DND-41 (cell line): Measurements from ENCODE around the gene MRPS27.
A peak's percentile ranks its signal among the peaks of the same experiment; 100 is the strongest.

Source experiments
- ATAC-seq: fragments of 200-7000 bp; cut with Tn5 transposase; 3 replicates; pipeline ENCODE4 v1.9.1; 2021; ENCODE audit warnings: low read depth; ENCODE audit not compliant: insufficient read depth
- DNase-seq: peaks from one replicate; pipeline ENCODE4 v3.0.0-alpha.2; 2020
- H2AFZ ChIP-seq: 2 replicates; pipeline ENCODE4 v1.6.0; 2012; ENCODE audit warnings: low read depth, low read length
- H3K27ac ChIP-seq: 2 replicates; pipeline ENCODE4 v1.5.1; 2012; ENCODE audit warnings: low read length, inconsistent platforms
- H3K27me3 ChIP-seq: fragments of 200-600 bp; sonication (generic); 2 replicates; pipeline ENCODE4 v1.6.0; 2012; ENCODE audit warnings: low read length, mild to moderate bottlenecking, inconsistent platforms; ENCODE audit not compliant: insufficient read depth, poor library complexity
- H3K36me3 ChIP-seq: 2 replicates; pipeline ENCODE4 v1.5.1; 2012; ENCODE audit warnings: low read length, inconsistent platforms; ENCODE audit not compliant: insufficient read depth
- H3K4me1 ChIP-seq: 2 replicates; pipeline ENCODE4 v1.5.1; 2012; ENCODE audit warnings: mild to moderate bottlenecking, low read length; ENCODE audit not compliant: insufficient read depth
- H3K4me2 ChIP-seq: 2 replicates; pipeline ENCODE4 v1.6.0; 2012; ENCODE audit warnings: mild to moderate bottlenecking, moderate library complexity, low read length, inconsistent platforms; ENCODE audit not compliant: insufficient read depth
- H3K4me3 ChIP-seq, 2 experiments: fragments of 200-600 bp in 1 of 2; shearing (Covaris generic) in 1 of 2; 2 replicates each; pipeline ENCODE4 v1.5.1; 2012 to 2016; ENCODE audit warnings: inconsistent platforms in 2 of 2, low read length in 2 of 2, mild to moderate bottlenecking in 2 of 2, low read depth in 1 of 2, moderate library complexity in 1 of 2
- H3K79me2 ChIP-seq: 2 replicates; pipeline ENCODE4 v1.6.0; 2012; ENCODE audit warnings: low read length, inconsistent platforms; ENCODE audit not compliant: insufficient read depth
- H3K9ac ChIP-seq: 2 replicates; pipeline ENCODE4 v1.6.0; 2012; ENCODE audit warnings: low read depth, mild to moderate bottlenecking, inconsistent platforms, low read length, moderate library complexity
- H3K9me3 ChIP-seq: 2 replicates; pipeline ENCODE4 v1.5.1; 2012; ENCODE audit warnings: low read length, moderate library complexity, mild to moderate bottlenecking, inconsistent platforms; ENCODE audit not compliant: insufficient read depth, severe bottlenecking
- H4K20me1 ChIP-seq: 2 replicates; pipeline ENCODE4 v1.6.0; 2012; ENCODE audit warnings: low read length; ENCODE audit not compliant: insufficient read depth
- CTCF ChIP-seq: IDR thresholded peaks from 2 replicates; pipeline ENCODE4 v1.5.1; 2012; ENCODE audit warnings: borderline replicate concordance, low read length, moderate library complexity, mild to moderate bottlenecking; ENCODE audit not compliant: poor library complexity, severe bottlenecking; ENCODE audit errors: extremely low read depth
- EZH2 ChIP-seq: IDR thresholded peaks from 3 replicates; pipeline ENCODE4 v1.6.1; 2012; ENCODE audit warnings: borderline replicate concordance, low read depth, mild to moderate bottlenecking, moderate library complexity, low read length, inconsistent platforms; ENCODE audit not compliant: severe bottlenecking

Gene MRPS27

GRCh38 chr5:72231991-72232703 lies 87.9 kb downstream of the MRPS27 start:
- peak; percentile 46 for DNase-seq
- Histone ChIP-seq H3K4me3 (no peak overlapping the region), H3K4me1 (peaks cover 36% of the 10 kb centered on the region), H3K27me3 (no peaks in the 10 kb centered on the region), H2AFZ (no peak overlapping the region), H3K79me2 (no peaks in the 10 kb centered on the region), H3K36me3 (peaks cover 61% of the 10 kb centered on the region), H3K27ac (no peak overlapping the region), H4K20me1 (peaks cover 62% of the 10 kb centered on the region), H3K9me3 (no peaks in the 10 kb centered on the region), H3K4me2 (no peak overlapping the region), H3K9ac (no peak overlapping the region)
- TF ChIP-seq CTCF (no peak), EZH2 (no peak)
- ATAC-seq, result peak; percentile 85

GRCh38 chr5:72228960-72229359 lies 91.1 kb downstream of the MRPS27 start:
- Histone ChIP-seq H3K4me1 (peaks cover 20% of the 10 kb centered on the region), H3K9me3 (no peaks in the 10 kb centered on the region), H3K36me3 (peaks cover 74% of the 10 kb centered on the region), H3K4me3 (no peak overlapping the region), H3K27ac (no peak overlapping the region), H4K20me1 (peaks cover 57% of the 10 kb centered on the region), H3K4me2 (no peak overlapping the region), H2AFZ (no peak overlapping the region), H3K27me3 (no peaks in the 10 kb centered on the region), H3K79me2 (no peaks in the 10 kb centered on the region), H3K9ac (no peak overlapping the region)
- TF ChIP-seq EZH2 (no peak), CTCF (no peak)
- ATAC-seq, result no peak
- no peak for DNase-seq

DNA sequence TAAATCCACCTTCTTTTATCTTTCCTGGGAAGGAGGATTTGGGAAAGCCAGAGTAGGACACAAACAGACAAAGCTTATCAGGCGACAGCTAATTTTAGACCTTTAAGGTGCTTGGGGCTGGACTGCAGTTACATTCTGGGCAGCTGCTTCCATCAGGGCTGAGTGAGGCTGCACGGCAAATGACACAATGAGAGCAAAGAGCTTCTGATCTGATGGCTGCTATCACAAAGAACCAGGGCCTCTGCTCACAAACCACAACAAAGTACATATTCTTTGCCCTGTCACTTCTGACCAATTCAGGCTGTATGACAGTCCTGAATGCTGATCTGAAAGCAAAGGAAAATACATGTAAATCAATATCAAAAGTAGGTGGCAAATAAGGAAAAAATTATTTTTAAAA lies 93.1 kb downstream of the MRPS27 start:
- no peaks in the 10 kb centered on the region for H3K27me3 ChIP-seq
- no peak overlapping the region for H2AFZ ChIP-seq
- TF ChIP-seq CTCF (no peak), EZH2 (no peak)
- H3K9me3 ChIP-seq, result no peaks in the 10 kb centered on the region
- no peak overlapping the region for H3K4me2 ChIP-seq
- peaks cover 2% of the 10 kb centered on the region; the same call in 1 of the 2 replicates for H3K4me1 ChIP-seq
- H4K20me1 ChIP-seq, result peaks cover 45% of the 10 kb centered on the region
- ATAC-seq, result no peak
- H3K79me2 ChIP-seq, result no peaks in the 10 kb centered on the region
- no peak overlapping the region for H3K27ac ChIP-seq
- no peak overlapping the region for H3K9ac ChIP-seq
- no peak overlapping the region for H3K4me3 ChIP-seq
- H3K36me3 ChIP-seq, result peaks cover 90% of the 10 kb centered on the region
- no peak for DNase-seq

- Histone ChIP-seq H3K36me3 (peaks cover 90% of the 10 kb centered on the region), H3K27ac (no peak overlapping the region)
Measured at GRCh38 chr5:72225741-72226140, 94.3 kb downstream of the MRPS27 start.

More at GRCh38 chr5:72225741-72226140, 94.3 kb downstream of the MRPS27 start:
- H3K4me3 ChIP-seq, result no peak overlapping the region
- H3K4me1 ChIP-seq, result no peaks in the 10 kb centered on the region
- no peaks in the 10 kb centered on the region for H3K27me3 ChIP-seq
- H3K9me3 ChIP-seq, result no peaks in the 10 kb centered on the region
- TF ChIP-seq CTCF (no peak), EZH2 (no peak)
- no peak for ATAC-seq
- peaks cover 35% of the 10 kb centered on the region for H4K20me1 ChIP-seq
- H3K4me2 ChIP-seq, result no peak overlapping the region
- no peak overlapping the region for H3K9ac ChIP-seq
- H3K79me2 ChIP-seq, result no peaks in the 10 kb centered on the region
- no peak overlapping the region for H2AFZ ChIP-seq
- DNase-seq, result no peak
